Colonic mucosa (tissue), 4 donors: Measurements from ENCODE around the gene ZBTB39. TPM values are rescaled to one million over a fixed set of nuclear protein-coding genes. Genes with fewer than 3 reads are reported as not detected.

ENCODE experiments used
- DNase-seq: peaks from one replicate; pipeline ENCODE4 v3.0.0-alpha.2; 2020
- H3K27ac ChIP-seq: fragments of 200-600 bp; one replicate; pipeline ENCODE4 v1.8.0; 2021
- H3K27me3 ChIP-seq: fragments of 200-600 bp; one replicate; pipeline ENCODE4 v1.8.0; 2021
- H3K36me3 ChIP-seq: fragments of 200-600 bp; one replicate; pipeline ENCODE4 v1.8.0; 2021
- H3K4me1 ChIP-seq: fragments of 200-600 bp; one replicate; pipeline ENCODE4 v1.8.0; 2021; ENCODE audit warnings: mild to moderate bottlenecking
- H3K4me3 ChIP-seq: fragments of 200-600 bp; one replicate; pipeline ENCODE4 v1.8.0; 2021
- H3K9ac ChIP-seq, 2 donors: one replicate each; pipeline ENCODE4 v1.7.0; 2013; ENCODE audit warnings: control low read depth in 2 of 2, low read depth in 2 of 2, low read length in 2 of 2
- H3K9me3 ChIP-seq: fragments of 200-600 bp; one replicate; pipeline ENCODE4 v1.8.0; 2021
- intact Hi-C: fragments of 100-400 bp; cut with DNase I; formaldehyde crosslinking; loops from one replicate; pipeline ENCODE4 v1.14.1; 2022
- total RNA-seq, 2 donors: library from RNA; stranded (reverse); fragmentation: NEBNext Ultra II Directional in 1 of 2; extraction: Animal tissue kit (Norgen Biotek cat#: 25700) in 1 of 2; gene quantifications; one replicate each; pipeline ENCODE4 v1.2.1, GENCODE V29; 2021
- TF ChIP-seq, protein P1 (sequence below): fragments of 200-600 bp; IDR thresholded peaks from one replicate; pipeline ENCODE4 v1.8.0; 2022; ENCODE audit warnings: antibody characterized with exemption, mild to moderate bottlenecking
- donor health status: healthy.
- donor health status: DM: no; HTN: no; CAD: no.
- donor health status: DM: no; HTN: no; CAD: no.

Gene ZBTB39
- total RNA-seq, 2 donors from 2014 or later: 3.7 to 5.7 TPM

DNA sequence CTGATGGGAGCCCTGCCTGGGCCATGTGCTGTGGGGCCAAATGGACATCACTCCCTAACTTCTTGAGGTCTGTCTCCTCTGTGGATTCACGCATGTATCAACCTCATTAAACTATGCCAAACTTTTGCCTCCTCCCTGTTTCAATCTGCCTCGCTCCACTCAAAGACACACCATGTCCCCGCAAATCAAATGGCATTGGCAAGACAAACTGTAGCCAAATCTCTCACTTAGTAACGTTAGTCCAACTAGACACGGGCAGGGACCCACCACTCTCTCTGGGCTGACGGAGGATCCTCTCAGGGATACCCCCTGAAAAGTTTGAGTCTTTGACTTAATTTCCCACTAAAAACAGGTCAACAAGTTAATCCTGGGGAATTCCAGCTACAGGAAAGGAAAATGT, 8.0 kb downstream of the ZBTB39 start:
- H3K36me3 ChIP-seq: peaks cover 4% of the 10 kb centered on the region

DNA sequence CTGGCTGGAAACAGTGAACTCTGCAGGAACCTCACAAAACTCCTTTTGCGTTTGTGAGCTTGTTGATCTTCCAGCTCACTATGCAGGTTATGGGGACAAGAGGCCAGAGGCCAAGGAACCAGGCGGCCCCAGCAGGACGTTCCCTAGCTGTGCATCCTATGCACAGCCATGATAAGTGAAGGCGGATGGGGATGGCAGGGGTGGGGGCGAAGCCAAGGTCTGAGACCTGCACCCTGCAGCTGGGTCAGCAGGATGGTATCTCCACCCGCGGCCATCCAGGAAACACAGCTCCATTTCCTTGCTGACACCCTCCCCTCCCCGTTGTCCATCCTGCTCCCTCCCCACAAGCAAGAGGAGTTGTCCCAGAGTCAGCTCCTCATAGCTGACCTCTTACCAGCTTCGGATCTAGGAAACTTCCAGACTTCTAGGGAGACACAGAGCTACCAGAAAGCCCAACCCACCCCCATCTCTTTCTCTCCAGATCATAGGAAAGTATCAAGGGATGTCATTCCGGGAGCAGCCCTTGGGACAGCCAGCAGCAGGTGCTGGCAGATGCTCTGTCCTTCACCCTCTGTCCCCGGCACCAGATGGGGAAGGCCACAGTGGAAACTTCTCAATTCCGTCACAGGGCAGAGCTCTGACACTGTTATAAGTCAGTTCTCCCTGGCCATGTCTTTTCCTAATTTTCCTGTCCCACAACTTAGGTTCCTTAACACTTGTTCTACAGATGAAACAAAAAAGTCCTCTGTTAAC, 9.4 kb downstream of the ZBTB39 start:
- peak; percentile 15 for DNase-seq
- Histone ChIP-seq H3K9me3 (no peaks in the 10 kb centered on the region), H3K36me3 (no peaks in the 10 kb centered on the region), H3K9ac (no peak overlapping the region), H3K4me3 (no peak overlapping the region), H3K27me3 (no peaks in the 10 kb centered on the region), H3K4me1 (peaks cover 8% of the 10 kb centered on the region), H3K27ac (no peak overlapping the region)
- TF ChIP-seq, protein P1, sequence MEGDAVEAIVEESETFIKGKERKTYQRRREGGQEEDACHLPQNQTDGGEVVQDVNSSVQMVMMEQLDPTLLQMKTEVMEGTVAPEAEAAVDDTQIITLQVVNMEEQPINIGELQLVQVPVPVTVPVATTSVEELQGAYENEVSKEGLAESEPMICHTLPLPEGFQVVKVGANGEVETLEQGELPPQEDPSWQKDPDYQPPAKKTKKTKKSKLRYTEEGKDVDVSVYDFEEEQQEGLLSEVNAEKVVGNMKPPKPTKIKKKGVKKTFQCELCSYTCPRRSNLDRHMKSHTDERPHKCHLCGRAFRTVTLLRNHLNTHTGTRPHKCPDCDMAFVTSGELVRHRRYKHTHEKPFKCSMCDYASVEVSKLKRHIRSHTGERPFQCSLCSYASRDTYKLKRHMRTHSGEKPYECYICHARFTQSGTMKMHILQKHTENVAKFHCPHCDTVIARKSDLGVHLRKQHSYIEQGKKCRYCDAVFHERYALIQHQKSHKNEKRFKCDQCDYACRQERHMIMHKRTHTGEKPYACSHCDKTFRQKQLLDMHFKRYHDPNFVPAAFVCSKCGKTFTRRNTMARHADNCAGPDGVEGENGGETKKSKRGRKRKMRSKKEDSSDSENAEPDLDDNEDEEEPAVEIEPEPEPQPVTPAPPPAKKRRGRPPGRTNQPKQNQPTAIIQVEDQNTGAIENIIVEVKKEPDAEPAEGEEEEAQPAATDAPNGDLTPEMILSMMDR: no peak
- intact Hi-C loops: no loop called here

More for the DNA sequence above, 8.0 kb downstream of the ZBTB39 start:
- Histone ChIP-seq H3K9ac (no peak overlapping the region), H3K4me1 (peaks cover 8% of the 10 kb centered on the region), H3K27me3 (no peaks in the 10 kb centered on the region), H3K4me3 (no peak overlapping the region), H3K9me3 (no peaks in the 10 kb centered on the region), H3K27ac (no peak overlapping the region)
- TF ChIP-seq, protein P1: no peak
- intact Hi-C loops: no loop called here
- DNase-seq: no peak

DNA sequence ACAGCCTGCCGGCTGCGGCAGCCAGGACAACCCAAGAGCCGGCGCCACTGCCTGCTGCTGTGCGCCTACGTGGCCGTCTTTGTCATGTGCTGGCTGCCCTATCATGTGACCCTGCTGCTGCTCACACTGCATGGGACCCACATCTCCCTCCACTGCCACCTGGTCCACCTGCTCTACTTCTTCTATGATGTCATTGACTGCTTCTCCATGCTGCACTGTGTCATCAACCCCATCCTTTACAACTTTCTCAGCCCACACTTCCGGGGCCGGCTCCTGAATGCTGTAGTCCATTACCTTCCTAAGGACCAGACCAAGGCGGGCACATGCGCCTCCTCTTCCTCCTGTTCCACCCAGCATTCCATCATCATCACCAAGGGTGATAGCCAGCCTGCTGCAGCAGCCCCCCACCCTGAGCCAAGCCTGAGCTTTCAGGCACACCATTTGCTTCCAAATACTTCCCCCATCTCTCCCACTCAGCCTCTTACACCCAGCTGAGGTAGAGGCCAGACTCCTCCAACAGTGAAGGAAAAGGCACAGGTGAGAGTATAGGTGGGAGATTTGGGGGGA, 10.3 kb downstream of the ZBTB39 start:
- Histone ChIP-seq H3K9me3 (no peaks in the 10 kb centered on the region), H3K4me1 (no peaks in the 10 kb centered on the region), H3K36me3 (no peaks in the 10 kb centered on the region), H3K4me3 (no peak overlapping the region), H3K9ac (no peak overlapping the region), H3K27me3 (no peaks in the 10 kb centered on the region), H3K27ac (no peak overlapping the region)
- DNase-seq: peak; percentile 14
- TF ChIP-seq, protein P1: no peak
- intact Hi-C loops: no loop called here

DNA sequence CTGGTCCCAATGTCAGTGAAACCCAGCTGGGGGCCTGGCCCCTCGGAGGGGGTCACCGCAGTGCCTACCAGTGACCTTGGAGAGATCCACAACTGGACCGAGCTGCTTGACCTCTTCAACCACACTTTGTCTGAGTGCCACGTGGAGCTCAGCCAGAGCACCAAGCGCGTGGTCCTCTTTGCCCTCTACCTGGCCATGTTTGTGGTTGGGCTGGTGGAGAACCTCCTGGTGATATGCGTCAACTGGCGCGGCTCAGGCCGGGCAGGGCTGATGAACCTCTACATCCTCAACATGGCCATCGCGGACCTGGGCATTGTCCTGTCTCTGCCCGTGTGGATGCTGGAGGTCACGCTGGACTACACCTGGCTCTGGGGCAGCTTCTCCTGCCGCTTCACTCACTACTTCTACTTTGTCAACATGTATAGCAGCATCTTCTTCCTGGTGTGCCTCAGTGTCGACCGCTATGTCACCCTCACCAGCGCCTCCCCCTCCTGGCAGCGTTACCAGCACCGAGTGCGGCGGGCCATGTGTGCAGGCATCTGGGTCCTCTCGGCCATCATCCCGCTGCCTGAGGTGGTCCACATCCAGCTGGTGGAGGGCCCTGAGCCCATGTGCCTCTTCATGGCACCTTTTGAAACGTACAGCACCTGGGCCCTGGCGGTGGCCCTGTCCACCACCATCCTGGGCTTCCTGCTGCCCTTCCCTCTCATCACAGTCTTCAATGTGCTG, 11.0 kb downstream of the ZBTB39 start:
- TF ChIP-seq, protein P1: no peak
- Histone ChIP-seq H3K4me3 (no peak overlapping the region), H3K27me3 (no peaks in the 10 kb centered on the region), H3K4me1 (no peaks in the 10 kb centered on the region), H3K36me3 (no peaks in the 10 kb centered on the region), H3K9me3 (no peaks in the 10 kb centered on the region), H3K9ac (no peak overlapping the region), H3K27ac (no peak overlapping the region)
- intact Hi-C loops: no loop called here
- DNase-seq: peak; percentile 15

DNA sequence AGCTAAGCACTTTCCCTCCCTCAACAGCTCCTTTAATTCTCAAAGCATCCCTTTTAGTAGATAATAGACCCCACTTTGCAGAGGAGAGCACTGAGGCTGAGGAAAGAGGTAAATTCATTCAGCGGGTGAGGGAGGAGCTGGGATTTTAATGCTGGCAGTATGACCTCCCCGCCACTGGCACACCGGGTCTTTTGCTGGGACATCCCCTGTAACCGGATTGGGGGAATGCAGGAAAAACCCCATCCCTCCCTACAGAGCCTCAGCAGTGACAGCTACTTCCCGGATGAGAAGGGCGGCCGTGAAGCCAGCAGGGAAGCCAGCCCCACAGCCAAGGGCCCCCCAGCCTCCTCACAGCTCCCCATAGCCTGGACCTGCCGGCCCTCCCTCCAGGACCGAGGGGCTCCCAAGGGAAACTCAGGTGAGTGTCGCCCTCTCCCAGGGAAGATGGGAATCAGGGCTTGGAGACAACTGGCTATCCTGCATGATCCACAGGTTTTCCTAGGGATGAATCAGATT, 12.1 kb downstream of the ZBTB39 start:
- H3K27ac ChIP-seq: no peak overlapping the region
- H3K36me3 ChIP-seq: no peaks in the 10 kb centered on the region
- TF ChIP-seq, protein P1: no peak
- intact Hi-C loops: no loop called here
- DNase-seq: peak; percentile 12
- H3K4me3 ChIP-seq: no peak overlapping the region
- H3K27me3 ChIP-seq: no peaks in the 10 kb centered on the region
- H3K9ac ChIP-seq: no peak overlapping the region
- H3K9me3 ChIP-seq: no peaks in the 10 kb centered on the region
- no peaks in the 10 kb centered on the region for H3K4me1 ChIP-seq
